Fibroblast of lung (primary cell): ENCODE results near the gene LATS1. TPM values are rescaled to one million over a fixed set of nuclear protein-coding genes. Genes with fewer than 3 reads are reported as not detected.
A peak's percentile ranks its signal among the peaks of the same experiment; 100 is the strongest.
"Not testable (repeated sequence)": the region's sequence is repeated elsewhere in the genome, so short reads cannot be mapped to it uniquely, and the experiment has no call there.

Source experiments
- DNase-seq, 2 donors: peaks; one replicate each; pipeline versions ENCODE4 v3.0.0 to v3.0.0-alpha.2; 2010; ENCODE audit warnings: low read depth in 2 of 2
- H2AFZ ChIP-seq: 2 replicates; pipeline ENCODE4 v1.5.1; 2012; ENCODE audit warnings: low read length, control low read depth, inconsistent platforms
- H3K27ac ChIP-seq: 2 replicates; pipeline ENCODE4 v1.5.1; 2011; ENCODE audit warnings: low read length, control low read depth; ENCODE audit not compliant: insufficient read depth
- H3K27me3 ChIP-seq: 2 replicates; pipeline ENCODE4 v1.5.1; 2011; ENCODE audit warnings: mild to moderate bottlenecking, low read length; ENCODE audit not compliant: control insufficient read depth, insufficient read depth
- H3K36me3 ChIP-seq: 2 replicates; pipeline ENCODE4 v1.5.1; 2011; ENCODE audit warnings: low read length; ENCODE audit not compliant: control insufficient read depth, insufficient read depth
- H3K4me1 ChIP-seq: 2 replicates; pipeline ENCODE4 v1.5.1; 2011; ENCODE audit warnings: low read length; ENCODE audit not compliant: control insufficient read depth, insufficient read depth; ENCODE audit errors: extremely low read depth
- H3K4me2 ChIP-seq: 2 replicates; pipeline ENCODE4 v1.5.1; 2011; ENCODE audit warnings: low read length, control low read depth; ENCODE audit not compliant: insufficient read depth; ENCODE audit errors: extremely low read depth
- H3K4me3 ChIP-seq, 4 experiments: fragments of 200-600 bp in 1 of 4; sonication (generic) in 1 of 4; replicated peaks in 1 of 4; 2 replicates each; pipeline ENCODE4 v1.5.1; 2011 to 2016; ENCODE audit warnings: low read length in 4 of 4, low read depth in 3 of 4, mild to moderate bottlenecking in 3 of 4, control low read depth in 2 of 4, inconsistent platforms in 1 of 4, mixed read lengths in 1 of 4; ENCODE audit not compliant: insufficient read depth in 1 of 4; ENCODE audit errors: control extremely low read depth in 1 of 4
- H3K79me2 ChIP-seq: 2 replicates; pipeline ENCODE4 v1.5.1; 2012; ENCODE audit warnings: mild to moderate bottlenecking, low read length, inconsistent platforms; ENCODE audit not compliant: control insufficient read depth, insufficient read depth
- H3K9ac ChIP-seq: 2 replicates; pipeline ENCODE4 v1.5.1; 2011; ENCODE audit warnings: mild to moderate bottlenecking, low read length, control low read depth; ENCODE audit not compliant: insufficient read depth
- H3K9me3 ChIP-seq: 2 replicates; pipeline ENCODE4 v1.5.1; 2012; ENCODE audit warnings: low read depth, low read length; ENCODE audit not compliant: control insufficient read depth, insufficient read depth
- H4K20me1 ChIP-seq: 2 replicates; pipeline ENCODE4 v1.5.1; 2011; ENCODE audit warnings: low read length; ENCODE audit not compliant: control insufficient read depth, insufficient read depth; ENCODE audit errors: extremely low read depth
- CTCF ChIP-seq, 2 donors: IDR thresholded peaks in 1 of 2; conservative IDR thresholded peaks in 1 of 2; 1 replicate in 1 of 2; 2 replicates in 1 of 2; pipeline ENCODE4 v1.5.1; 2011 to 2012; ENCODE audit warnings: low read length in 2 of 2, control low read depth in 1 of 2, inconsistent platforms in 1 of 2, low read depth in 1 of 2, mild to moderate bottlenecking in 1 of 2
- EZH2 ChIP-seq: IDR thresholded peaks from 2 replicates; pipeline ENCODE4 v1.5.1; 2012; ENCODE audit warnings: low read length, control low read depth, mild to moderate bottlenecking; ENCODE audit errors: missing control alignments
- polyA plus RNA-seq, 2 donors: library from polyadenylated mRNA; depleted of rRNA in 1 of 2; stranded (reverse) in 1 of 2; unstranded in 1 of 2; fragments of >200 nt; gene quantifications; 2 replicates each; pipeline ENCODE4 v1.2.1, GENCODE V29; 2011 to 2012; ENCODE audit warnings: missing spikeins in 1 of 2
- total RNA-seq: library from RNA; depleted of rRNA; stranded (reverse); fragments of >200 nt; gene quantifications from 2 replicates; pipeline ENCODE4 v1.2.1, GENCODE V29; 2014

The LATS1 gene
- total and polyA plus RNA-seq, 2 donors (not counting 1 experiment from before 2014, with no cell fraction given), result 8.6 to 20.3 TPM

GRCh38 chr6:149751239-149751638 lies 33.3 kb upstream of the LATS1 start:
- DNase-seq, result no peak
- no peaks in the 10 kb centered on the region for H4K20me1 ChIP-seq
- no peaks in the 10 kb centered on the region for H3K9me3 ChIP-seq
- no peaks in the 10 kb centered on the region for H3K36me3 ChIP-seq
- no peak overlapping the region for H2AFZ ChIP-seq
- H3K9ac ChIP-seq, result no peak overlapping the region
- TF ChIP-seq EZH2, result no peak
- no peak for TF ChIP-seq CTCF (conservative IDR thresholded peaks at IDR 0.05 in 1 of 2, IDR thresholded peaks at IDR 0.05 in 1 of 2; ENCODE audit: low read depth in 1 of 2, low read length in 2 of 2)
- peaks cover 67% of the 10 kb centered on the region for H3K79me2 ChIP-seq
- no peaks in the 10 kb centered on the region for H3K27me3 ChIP-seq
- peaks cover 3% of the 10 kb centered on the region for H3K4me1 ChIP-seq
- peak overlapping the region in 2 of 4 experiments; percentile 97 to 98 for H3K4me3 ChIP-seq
- no peak overlapping the region for H3K27ac ChIP-seq
- H3K4me2 ChIP-seq, result peak overlapping the region; percentile 75

GRCh38 chr6:149750136-149750609 lies 32.3 kb upstream of the LATS1 start:
- Histone ChIP-seq H2AFZ (peak overlapping the region; percentile 92), H3K9me3 (no peaks in the 10 kb centered on the region), H3K27ac (peak overlapping the region; percentile 88), H3K36me3 (no peaks in the 10 kb centered on the region), H3K79me2 (peaks cover 67% of the 10 kb centered on the region), H3K4me2 (peak overlapping the region; percentile 75), H4K20me1 (no peaks in the 10 kb centered on the region), H3K27me3 (no peaks in the 10 kb centered on the region), H3K4me3 (peak overlapping the region; percentile 81 to 98 (median 96)), H3K9ac (peak overlapping the region; percentile 83), H3K4me1 (peaks cover 3% of the 10 kb centered on the region)
- peak; percentile 34 to 65 for DNase-seq
- TF ChIP-seq CTCF (conservative IDR thresholded peaks at IDR 0.05 in 1 of 2, IDR thresholded peaks at IDR 0.05 in 1 of 2; ENCODE audit: low read depth in 1 of 2, low read length in 2 of 2), result no peak
- no peak for TF ChIP-seq EZH2

GRCh38 chr6:149749594-149750135 lies 31.8 kb upstream of the LATS1 start, which contains the start of gene PCMT1:
TSS of gene PCMT1 (plus strand) at chr6:149749741. CDS start at chr6:149749902, 161 bp downstream.
- Histone ChIP-seq H3K9me3 (no peaks in the 10 kb centered on the region), H4K20me1 (no peaks in the 10 kb centered on the region), H3K27ac (peak within 1 kb of the TSS; percentile 88), H3K4me3 (peak within 1 kb of the TSS; percentile 81 to 98 (median 96)), H3K9ac (peak within 1 kb of the TSS; percentile 83), H3K27me3 (no peaks in the 10 kb centered on the region), H3K36me3 (no peaks in the 10 kb centered on the region), H3K4me1 (peaks cover 3% of the 10 kb centered on the region), H3K79me2 (peaks cover 66% of the 10 kb centered on the region), H3K4me2 (peak within 1 kb of the TSS; percentile 75), H2AFZ (peak within 1 kb of the TSS; percentile 92)
- TF ChIP-seq CTCF (conservative IDR thresholded peaks at IDR 0.05 in 1 of 2, IDR thresholded peaks at IDR 0.05 in 1 of 2; ENCODE audit: low read depth in 1 of 2, low read length in 2 of 2) (no peak), EZH2 (no peak)
- DNase-seq, result peak; percentile 89 to 91

GRCh38 chr6:149749082-149749593 lies 31.2 kb upstream of the LATS1 start:
- not testable (repeated sequence) for H3K36me3 ChIP-seq
- peak overlapping the region in 3 of 4 experiments; percentile 33 to 98 (median 97) for H3K4me3 ChIP-seq

More at GRCh38 chr6:149749082-149749593, 31.2 kb upstream of the LATS1 start:
- H3K27me3 ChIP-seq, H2AFZ ChIP-seq, H3K4me1 ChIP-seq, H3K9me3 ChIP-seq, H4K20me1 ChIP-seq, DNase-seq: not testable (repeated sequence)
- peak overlapping the region; percentile 83 for H3K9ac ChIP-seq
- H3K27ac ChIP-seq, result peak overlapping the region; percentile 88
- peak overlapping the region; percentile 44 for H3K4me2 ChIP-seq
- peaks cover 60% of the 10 kb centered on the region for H3K79me2 ChIP-seq
